Gastroesophageal sphincter (tissue), 3 donors: ENCODE measurements around the gene PPL.

Experiments used
- CTCF ChIP-seq, 4 experiments: fragments of 200-600 bp in 2 of 4; fragments of 450-650 bp in 2 of 4; sonication (generic) in 1 of 4; IDR thresholded peaks; one replicate each; pipeline ENCODE4 v1.5.1; 2017 to 2019; ENCODE audit warnings: antibody characterized with exemption in 4 of 4, mild to moderate bottlenecking in 2 of 4, moderate library complexity in 2 of 4
- EP300 ChIP-seq: sonication (generic); formaldehyde crosslinking; IDR thresholded peaks from one replicate; pipeline ENCODE4 v1.6.1; 2017; ENCODE audit warnings: antibody characterized with exemption, mild to moderate bottlenecking
- POLR2A ChIP-seq, 2 donors: fragments of 450-650 bp; IDR thresholded peaks; one replicate each; pipeline ENCODE4 v1.6.1; 2017; ENCODE audit warnings: antibody characterized with exemption in 2 of 2, mild to moderate bottlenecking in 2 of 2, moderate library complexity in 1 of 2
- POLR2AphosphoS5 ChIP-seq: sonication (generic); formaldehyde crosslinking; IDR thresholded peaks from one replicate; pipeline ENCODE4 v1.6.1; 2017; ENCODE audit warnings: antibody characterized with exemption

DNA sequence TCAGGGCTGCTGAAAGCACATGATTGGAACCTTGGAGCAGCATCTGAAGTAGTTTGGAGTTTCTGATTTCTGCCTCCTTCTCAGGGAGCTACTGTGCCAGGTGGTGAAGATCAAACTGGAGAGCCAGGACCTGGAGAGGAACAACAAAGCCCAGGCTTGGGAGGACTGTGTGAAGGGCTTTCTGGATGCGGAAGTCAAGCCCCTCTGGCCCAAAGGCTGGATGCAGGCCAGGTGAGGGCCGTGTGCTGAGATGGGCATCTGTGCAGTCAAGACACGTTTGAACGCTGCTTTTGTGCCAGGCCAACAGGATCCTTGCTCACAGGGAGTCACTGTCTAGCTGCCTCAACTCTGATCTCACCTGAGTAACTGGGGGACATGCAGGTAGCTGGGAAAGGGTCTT, 65.9 kb downstream of the PPL start:
- TF ChIP-seq POLR2A (IDR thresholded peaks at IDR 0.05) (no peak), EP300 (no peak), CTCF (IDR thresholded peaks at IDR 0.05) (no peak), POLR2AphosphoS5 (no peak)
